Brain microvascular endothelial cell (primary cell): Measurements from ENCODE around the gene ROS1.

Source experiments
- DNase-seq: peaks from one replicate; pipeline ENCODE4 v3.0.0-alpha.2; 2020
- H3K27ac ChIP-seq: fragments of 250-450 bp; sonication (Bioruptor Pico); 2 replicates; pipeline ENCODE4 v1.5.1; 2020; ENCODE audit warnings: mild to moderate bottlenecking, moderate library complexity
- H3K27me3 ChIP-seq: fragments of 250-450 bp; sonication (Bioruptor Pico); replicated peaks from 2 replicates; pipeline ENCODE4 v1.5.1; 2020; ENCODE audit warnings: mild to moderate bottlenecking
- H3K36me3 ChIP-seq: fragments of 250-450 bp; sonication (Bioruptor Pico); replicated peaks from 2 replicates; pipeline ENCODE4 v1.5.1; 2020; ENCODE audit warnings: mild to moderate bottlenecking
- H3K4me3 ChIP-seq: 2 replicates; pipeline ENCODE4 v1.5.1; 2011; ENCODE audit warnings: low read depth, mild to moderate bottlenecking, control low read depth, low read length, moderate library complexity
- in situ Hi-C: cut with HindIII; loops from 2 replicates; pipeline ENCODE4 v1.10.0; 2017; ENCODE audit warnings: low sequenced_read_pairs, low pct_ligation_motif_present
- TF ChIP-seq, protein P1 (sequence below): IDR thresholded peaks from 2 replicates; pipeline ENCODE4 v1.5.1; 2011; ENCODE audit warnings: low read depth, mild to moderate bottlenecking, moderate library complexity, low read length, control low read depth, inconsistent platforms; ENCODE audit errors: missing control alignments

Gene ROS1

DNA sequence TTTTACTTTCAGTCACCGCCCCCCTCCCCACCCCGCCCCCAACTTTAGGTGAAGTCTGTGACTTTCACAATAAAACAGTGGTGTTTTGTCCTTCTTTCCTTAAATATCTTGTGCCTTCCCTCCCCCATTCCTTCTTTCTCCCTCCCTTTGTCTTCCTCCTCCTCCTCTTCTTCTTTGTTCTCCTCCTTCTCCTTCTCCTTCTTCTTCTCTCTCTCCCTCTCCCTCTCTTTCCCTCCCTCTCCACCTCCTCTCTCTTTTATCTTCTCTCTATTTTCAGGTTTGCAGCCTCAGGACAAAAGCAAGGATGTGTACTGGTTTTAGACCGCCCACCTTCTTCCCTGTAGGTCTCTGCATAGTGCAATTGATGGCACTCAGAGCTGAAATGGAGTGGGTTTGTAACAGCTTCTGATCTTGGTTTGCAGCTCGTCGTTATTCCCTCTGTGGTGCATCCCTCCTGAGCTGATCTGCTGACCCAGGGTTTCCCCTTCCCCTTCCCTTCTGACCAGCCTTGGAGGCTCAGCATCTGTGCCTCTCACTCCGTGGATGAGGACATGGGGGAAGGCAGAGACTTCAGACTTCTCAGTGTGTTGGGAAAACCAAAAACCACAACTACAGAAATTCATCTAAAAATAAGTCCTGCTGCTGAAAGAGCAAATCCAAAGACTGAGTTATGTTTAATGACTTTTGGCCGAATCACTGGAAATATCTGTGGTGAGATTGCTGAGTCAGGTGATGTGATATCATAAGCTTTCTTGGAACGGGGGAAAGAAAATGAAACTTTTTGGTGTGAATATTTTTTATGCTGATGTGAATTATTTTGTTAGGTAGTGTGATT is 153.5 kb downstream of the ROS1 start:
- H3K36me3 ChIP-seq, result no peaks in the 10 kb centered on the region
- no peak for DNase-seq
- H3K4me3 ChIP-seq, result no peak overlapping the region
- no peak overlapping the region for H3K27ac ChIP-seq
- TF ChIP-seq, protein P1, sequence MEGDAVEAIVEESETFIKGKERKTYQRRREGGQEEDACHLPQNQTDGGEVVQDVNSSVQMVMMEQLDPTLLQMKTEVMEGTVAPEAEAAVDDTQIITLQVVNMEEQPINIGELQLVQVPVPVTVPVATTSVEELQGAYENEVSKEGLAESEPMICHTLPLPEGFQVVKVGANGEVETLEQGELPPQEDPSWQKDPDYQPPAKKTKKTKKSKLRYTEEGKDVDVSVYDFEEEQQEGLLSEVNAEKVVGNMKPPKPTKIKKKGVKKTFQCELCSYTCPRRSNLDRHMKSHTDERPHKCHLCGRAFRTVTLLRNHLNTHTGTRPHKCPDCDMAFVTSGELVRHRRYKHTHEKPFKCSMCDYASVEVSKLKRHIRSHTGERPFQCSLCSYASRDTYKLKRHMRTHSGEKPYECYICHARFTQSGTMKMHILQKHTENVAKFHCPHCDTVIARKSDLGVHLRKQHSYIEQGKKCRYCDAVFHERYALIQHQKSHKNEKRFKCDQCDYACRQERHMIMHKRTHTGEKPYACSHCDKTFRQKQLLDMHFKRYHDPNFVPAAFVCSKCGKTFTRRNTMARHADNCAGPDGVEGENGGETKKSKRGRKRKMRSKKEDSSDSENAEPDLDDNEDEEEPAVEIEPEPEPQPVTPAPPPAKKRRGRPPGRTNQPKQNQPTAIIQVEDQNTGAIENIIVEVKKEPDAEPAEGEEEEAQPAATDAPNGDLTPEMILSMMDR, result no peak
- H3K27me3 ChIP-seq, result peaks cover 71% of the 10 kb centered on the region
- in situ Hi-C loops, result no loop called here

DNA sequence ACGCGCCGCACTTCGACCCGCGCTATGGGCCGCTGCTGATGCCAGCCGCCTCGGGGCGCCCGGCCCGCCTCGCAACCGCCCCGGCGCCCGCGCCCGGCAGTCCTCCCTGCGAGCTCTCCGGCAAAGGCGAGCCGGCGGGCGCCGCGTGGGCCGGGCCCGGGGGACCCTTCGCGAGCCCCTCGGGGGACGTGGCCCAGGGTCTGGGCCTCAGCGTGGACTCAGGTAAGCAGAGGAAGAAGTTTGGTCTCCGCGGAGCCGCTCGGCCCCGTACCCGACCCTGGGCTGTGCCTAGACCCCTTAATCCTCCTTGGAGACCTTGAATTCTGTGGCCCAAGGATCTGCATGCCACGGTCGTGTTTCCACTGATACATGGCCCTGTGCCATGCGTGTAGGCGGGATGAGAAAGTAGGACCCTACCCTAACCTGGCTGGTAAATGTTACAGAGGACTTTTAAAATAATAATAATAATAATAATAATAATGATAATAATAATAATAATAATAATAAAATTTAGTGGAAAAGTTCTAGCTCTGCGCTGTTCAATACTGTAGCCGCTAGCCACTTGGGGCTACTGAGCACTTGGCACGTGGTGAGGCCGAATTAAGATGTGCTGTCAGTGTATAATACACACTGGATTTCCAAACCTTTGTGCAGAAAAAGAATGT is 154.8 kb downstream of the ROS1 start:
- DNase-seq, result no peak
- no peak overlapping the region for H3K27ac ChIP-seq
- H3K4me3 ChIP-seq, result no peak overlapping the region
- H3K36me3 ChIP-seq, result no peaks in the 10 kb centered on the region
- in situ Hi-C loops, result no loop called here
- TF ChIP-seq, protein P1, result no peak
- peaks cover 80% of the 10 kb centered on the region for H3K27me3 ChIP-seq

DNA sequence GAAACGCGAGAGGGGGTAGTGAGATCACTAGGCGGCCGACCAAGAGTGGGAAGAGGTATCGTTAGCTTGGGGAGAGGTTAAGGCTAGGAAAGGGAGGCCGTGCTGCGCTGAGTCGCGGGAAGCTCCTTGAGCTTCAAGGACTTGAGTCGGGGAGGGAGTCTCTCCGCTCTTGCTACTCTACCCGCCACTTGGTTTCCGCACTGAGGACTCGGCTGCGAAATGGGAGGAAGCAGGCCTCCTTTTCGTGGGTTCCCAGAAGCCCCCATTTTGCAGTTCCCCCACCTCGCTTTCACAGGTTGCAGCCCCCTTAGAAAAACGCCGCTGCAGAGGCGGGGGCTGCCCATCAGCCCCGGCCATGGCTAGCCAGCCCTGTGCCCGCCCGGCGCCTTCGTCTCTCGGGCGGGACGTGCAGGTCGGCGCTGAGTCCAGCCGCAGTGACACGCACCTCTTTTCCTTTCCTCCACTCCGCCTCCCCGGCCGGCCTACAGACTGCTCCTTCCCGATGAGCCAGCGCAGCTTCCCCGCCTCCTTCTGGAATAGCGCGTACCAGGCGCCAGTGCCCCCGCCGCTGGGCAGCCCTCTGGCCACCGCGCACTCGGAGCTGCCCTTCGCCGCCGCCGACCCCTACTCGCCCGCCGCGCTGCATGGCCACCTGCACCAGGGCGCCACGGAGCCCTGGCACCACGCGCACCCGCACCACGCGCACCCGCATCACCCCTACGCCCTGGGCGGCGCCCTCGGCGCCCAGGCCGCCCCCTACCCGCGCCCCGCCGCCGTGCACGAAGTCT is 155.5 kb downstream of the ROS1 start:
- H3K27ac ChIP-seq, result no peak overlapping the region
- no peak for DNase-seq
- in situ Hi-C loops, result no loop called here
- H3K4me3 ChIP-seq, result no peak overlapping the region
- H3K36me3 ChIP-seq, result no peaks in the 10 kb centered on the region
- TF ChIP-seq, protein P1, result no peak
- peaks cover 82% of the 10 kb centered on the region for H3K27me3 ChIP-seq

DNA sequence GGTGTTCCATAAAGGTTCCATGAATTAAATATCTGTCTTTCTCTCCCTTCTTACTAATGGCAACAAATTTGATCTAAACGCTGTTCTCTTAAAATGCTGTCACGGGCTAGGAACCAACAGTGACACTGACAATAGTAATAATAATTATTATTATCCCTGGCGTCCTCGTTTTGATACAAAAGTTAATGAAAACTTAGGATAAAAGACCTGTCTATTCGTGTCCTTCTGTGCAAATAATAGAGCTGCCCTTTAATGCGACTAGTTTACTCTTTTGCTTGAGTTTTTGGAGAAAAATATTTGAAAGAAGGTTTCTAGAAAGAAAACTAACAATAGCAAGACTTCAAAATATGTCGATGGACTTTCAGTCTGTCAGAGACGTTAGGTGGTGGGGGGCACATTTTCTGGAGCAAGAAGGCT is 156.1 kb downstream of the ROS1 start:
- H3K4me3 ChIP-seq, result no peak overlapping the region
- no peaks in the 10 kb centered on the region for H3K36me3 ChIP-seq
- no peak overlapping the region for H3K27ac ChIP-seq
- TF ChIP-seq, protein P1, result no peak
- in situ Hi-C loops, result no loop called here
- peaks cover 87% of the 10 kb centered on the region for H3K27me3 ChIP-seq
- DNase-seq, result no peak

DNA sequence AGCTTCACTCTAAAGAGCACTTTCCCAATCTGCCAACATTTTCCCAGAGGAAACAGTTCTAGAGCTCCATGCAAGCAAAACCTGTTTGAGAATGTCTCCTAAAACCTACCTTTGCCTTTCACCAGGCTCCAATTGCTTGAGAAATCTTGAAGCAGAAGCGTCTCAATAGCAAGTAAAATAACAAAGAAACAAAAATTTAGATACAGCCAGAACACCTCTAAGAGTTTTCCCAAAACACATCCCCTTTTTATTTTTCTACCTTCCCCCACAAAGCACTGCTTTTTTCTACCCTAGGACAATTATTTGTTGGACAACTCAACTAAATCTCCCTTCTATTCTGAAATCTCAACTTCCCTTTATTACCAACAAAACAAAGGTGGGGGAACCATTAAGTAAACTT is 156.8 kb downstream of the ROS1 start:
- peaks cover 91% of the 10 kb centered on the region for H3K27me3 ChIP-seq
- TF ChIP-seq, protein P1, result no peak
- no peaks in the 10 kb centered on the region for H3K36me3 ChIP-seq

More for the DNA sequence above, 156.8 kb downstream of the ROS1 start:
- H3K27ac ChIP-seq, result no peak overlapping the region
- in situ Hi-C loops, result no loop called here
- no peak for DNase-seq
- H3K4me3 ChIP-seq, result no peak overlapping the region
